ENCODE data around the gene PARP3. TPM values are rescaled to one million over a fixed set of nuclear protein-coding genes. Genes with fewer than 3 reads are reported as not detected.

PARP3 gene
- total and polyA plus RNA-seq, 10 of the 15 experiments (the other 5 are each of a cell fraction or from before 2014, with no cell fraction given): 2.1 to 31.2 (median 19.5) TPM

- no peak for TF ChIP-seq E2F8 (IDR thresholded peaks at IDR 0.05; ENCODE audit: low read depth, partially characterized antibody)
- no peak; the same call in 1 of the 2 replicates for TF ChIP-seq MTA3 (IDR thresholded peaks at IDR 0.05; ENCODE audit: borderline replicate concordance, low read length)
- no peak for TF ChIP-seq IKZF2 (IDR thresholded peaks at IDR 0.05)
- no peak for TF ChIP-seq ASH2L (IDR thresholded peaks at IDR 0.05; ENCODE audit: borderline replicate concordance, low read depth)
- TF ChIP-seq MYC (IDR thresholded peaks at IDR 0.05; ENCODE audit: insufficient read depth, insufficient read length, insufficient replicate concordance, low read length, severe bottlenecking): peak; percentile 82
- no peak for TF ChIP-seq IRF4 (IDR thresholded peaks at IDR 0.05; ENCODE audit: low read depth, low read length)
- TF ChIP-seq BHLHE40 (IDR thresholded peaks at IDR 0.05; ENCODE audit: borderline replicate concordance in 1 of 2, low read depth in 2 of 2, low read length in 1 of 2): peak; percentile 45 to 61; a peak in 2 of 4 replicates
- no peak for TF ChIP-seq PBX3 (IDR thresholded peaks at IDR 0.05; ENCODE audit: insufficient replicate concordance, low read depth, low read length)
- TF ChIP-seq HCFC1 (IDR thresholded peaks at IDR 0.05; ENCODE audit: low read length): no peak; the same call in 1 of the 2 replicates
- TF ChIP-seq E4F1 (IDR thresholded peaks at IDR 0.05; ENCODE audit: borderline replicate concordance, partially characterized antibody): no peak
- no peak for TF ChIP-seq CHD1 (IDR thresholded peaks at IDR 0.05; ENCODE audit: low read depth, low read length)
- TF ChIP-seq SUZ12 (IDR thresholded peaks at IDR 0.05; ENCODE audit: unreplicated experiment): no peak
- peak; percentile 58 for TF ChIP-seq ZNF687 (IDR thresholded peaks at IDR 0.05)
- TF ChIP-seq ZNF217 (IDR thresholded peaks at IDR 0.05): no peak
- TF ChIP-seq ZNF622 (IDR thresholded peaks at IDR 0.05): no peak
- no peak for TF ChIP-seq ETV6 (conservative IDR thresholded peaks at IDR 0.05 in 1 of 2, IDR thresholded peaks at IDR 0.05 in 1 of 2; ENCODE audit: borderline replicate concordance in 1 of 2, low read depth in 1 of 2)
- TF ChIP-seq STAT1 (conservative IDR thresholded peaks at IDR 0.05): no peak
- TF ChIP-seq TCF12 (IDR thresholded peaks at IDR 0.05; ENCODE audit: low read depth, low read length): no peak
- TF ChIP-seq CREM (IDR thresholded peaks at IDR 0.05; ENCODE audit: low read depth): 0 out of 2 replicates have a peak, but pooled peaks have one; percentile 1
Measured at GRCh38 chr3:51982838-51983577, 40.8 kb downstream of the PARP3 start, which contains the start of gene ACY1 (continued).

Measured in GM12878 (cell line).